Esophagus squamous epithelium (tissue), 4 donors: ENCODE data around the gene SPDYE2.
"Not testable (repeated sequence)": the region's sequence is repeated elsewhere in the genome, so short reads cannot be mapped to it uniquely, and the experiment has no call there.

Source experiments
- POLR2A ChIP-seq, 4 donors: fragments of 450-650 bp; IDR thresholded peaks; one replicate each; pipeline ENCODE4 v1.6.1; 2017; ENCODE audit warnings: antibody characterized with exemption in 4 of 4, mild to moderate bottlenecking in 4 of 4, moderate library complexity in 3 of 4
- TF ChIP-seq, protein P1 (sequence below), 6 experiments: fragments of 450-650 bp in 4 of 6; fragments of 200-600 bp in 2 of 6; sonication (generic) in 2 of 6; IDR thresholded peaks; one replicate each; pipeline ENCODE4 v1.5.1; 2016 to 2019; ENCODE audit warnings: antibody characterized with exemption in 6 of 6, mild to moderate bottlenecking in 4 of 6, moderate library complexity in 4 of 6

DNA sequence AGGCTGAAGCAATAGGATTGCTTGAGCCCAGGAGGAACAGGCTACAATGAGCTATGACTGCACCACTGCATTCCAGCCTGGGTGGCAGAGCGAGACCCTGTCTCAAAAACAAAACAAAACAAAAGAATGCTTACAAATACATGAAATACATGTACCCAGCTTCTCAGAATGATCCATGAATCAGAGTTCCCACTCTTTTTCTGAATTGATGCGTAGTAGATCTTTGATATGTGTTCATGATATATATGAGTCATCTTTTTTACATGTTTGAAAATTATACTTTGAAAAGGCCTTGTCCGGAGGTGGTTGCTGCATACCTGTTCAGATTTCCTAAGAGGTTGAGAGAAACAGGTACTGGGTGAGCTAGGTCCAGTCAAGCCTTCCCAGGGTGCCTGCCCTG lies 25.3 kb downstream of the SPDYE2 start:
- not testable (repeated sequence) for TF ChIP-seq POLR2A (IDR thresholded peaks at IDR 0.05)
- TF ChIP-seq, protein P1, sequence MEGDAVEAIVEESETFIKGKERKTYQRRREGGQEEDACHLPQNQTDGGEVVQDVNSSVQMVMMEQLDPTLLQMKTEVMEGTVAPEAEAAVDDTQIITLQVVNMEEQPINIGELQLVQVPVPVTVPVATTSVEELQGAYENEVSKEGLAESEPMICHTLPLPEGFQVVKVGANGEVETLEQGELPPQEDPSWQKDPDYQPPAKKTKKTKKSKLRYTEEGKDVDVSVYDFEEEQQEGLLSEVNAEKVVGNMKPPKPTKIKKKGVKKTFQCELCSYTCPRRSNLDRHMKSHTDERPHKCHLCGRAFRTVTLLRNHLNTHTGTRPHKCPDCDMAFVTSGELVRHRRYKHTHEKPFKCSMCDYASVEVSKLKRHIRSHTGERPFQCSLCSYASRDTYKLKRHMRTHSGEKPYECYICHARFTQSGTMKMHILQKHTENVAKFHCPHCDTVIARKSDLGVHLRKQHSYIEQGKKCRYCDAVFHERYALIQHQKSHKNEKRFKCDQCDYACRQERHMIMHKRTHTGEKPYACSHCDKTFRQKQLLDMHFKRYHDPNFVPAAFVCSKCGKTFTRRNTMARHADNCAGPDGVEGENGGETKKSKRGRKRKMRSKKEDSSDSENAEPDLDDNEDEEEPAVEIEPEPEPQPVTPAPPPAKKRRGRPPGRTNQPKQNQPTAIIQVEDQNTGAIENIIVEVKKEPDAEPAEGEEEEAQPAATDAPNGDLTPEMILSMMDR (IDR thresholded peaks at IDR 0.05): not testable (repeated sequence)
